Measurements from ENCODE around the gene ODF2L. TPM values are rescaled to one million over a fixed set of nuclear protein-coding genes. Genes with fewer than 3 reads are reported as not detected.

The ODF2L gene
- total and polyA plus RNA-seq, 2 of the 13 experiments (the other 11 are each of a cell fraction or from before 2014, with no cell fraction given): 0.07 TPM; not detected in 1

DNA sequence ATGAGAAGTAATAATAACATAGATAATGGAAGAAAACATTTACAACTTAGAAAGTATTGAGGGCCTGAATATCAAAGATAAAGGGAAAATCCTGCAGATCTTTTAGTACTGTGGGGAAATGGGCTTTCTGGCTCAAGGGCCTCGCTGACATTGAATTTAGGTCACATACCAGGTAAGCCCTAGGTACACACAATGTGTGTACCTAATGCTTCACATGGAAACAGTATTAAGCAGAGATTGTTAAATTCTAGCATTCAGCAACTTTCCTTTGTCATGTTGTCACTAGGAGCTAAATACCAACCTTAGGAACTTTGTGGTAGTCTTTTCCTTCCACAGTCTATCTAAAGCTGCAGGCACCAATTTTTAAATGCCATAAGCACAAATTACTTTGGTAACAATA lies 49.7 kb downstream of the ODF2L start (continued):
- TF ChIP-seq, protein P1, sequence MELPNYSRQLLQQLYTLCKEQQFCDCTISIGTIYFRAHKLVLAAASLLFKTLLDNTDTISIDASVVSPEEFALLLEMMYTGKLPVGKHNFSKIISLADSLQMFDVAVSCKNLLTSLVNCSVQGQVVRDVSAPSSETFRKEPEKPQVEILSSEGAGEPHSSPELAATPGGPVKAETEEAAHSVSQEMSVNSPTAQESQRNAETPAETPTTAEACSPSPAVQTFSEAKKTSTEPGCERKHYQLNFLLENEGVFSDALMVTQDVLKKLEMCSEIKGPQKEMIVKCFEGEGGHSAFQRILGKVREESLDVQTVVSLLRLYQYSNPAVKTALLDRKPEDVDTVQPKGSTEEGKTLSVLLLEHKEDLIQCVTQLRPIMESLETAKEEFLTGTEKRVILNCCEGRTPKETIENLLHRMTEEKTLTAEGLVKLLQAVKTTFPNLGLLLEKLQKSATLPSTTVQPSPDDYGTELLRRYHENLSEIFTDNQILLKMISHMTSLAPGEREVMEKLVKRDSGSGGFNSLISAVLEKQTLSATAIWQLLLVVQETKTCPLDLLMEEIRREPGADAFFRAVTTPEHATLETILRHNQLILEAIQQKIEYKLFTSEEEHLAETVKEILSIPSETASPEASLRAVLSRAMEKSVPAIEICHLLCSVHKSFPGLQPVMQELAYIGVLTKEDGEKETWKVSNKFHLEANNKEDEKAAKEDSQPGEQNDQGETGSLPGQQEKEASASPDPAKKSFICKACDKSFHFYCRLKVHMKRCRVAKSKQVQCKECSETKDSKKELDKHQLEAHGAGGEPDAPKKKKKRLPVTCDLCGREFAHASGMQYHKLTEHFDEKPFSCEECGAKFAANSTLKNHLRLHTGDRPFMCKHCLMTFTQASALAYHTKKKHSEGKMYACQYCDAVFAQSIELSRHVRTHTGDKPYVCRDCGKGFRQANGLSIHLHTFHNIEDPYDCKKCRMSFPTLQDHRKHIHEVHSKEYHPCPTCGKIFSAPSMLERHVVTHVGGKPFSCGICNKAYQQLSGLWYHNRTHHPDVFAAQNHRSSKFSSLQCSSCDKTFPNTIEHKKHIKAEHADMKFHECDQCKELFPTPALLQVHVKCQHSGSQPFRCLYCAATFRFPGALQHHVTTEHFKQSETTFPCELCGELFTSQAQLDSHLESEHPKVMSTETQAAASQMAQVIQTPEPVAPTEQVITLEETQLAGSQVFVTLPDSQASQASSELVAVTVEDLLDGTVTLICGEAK (IDR thresholded peaks at IDR 0.05): no peak
- TF ChIP-seq, protein P1 (CRISPR knock-in tag; IDR thresholded peaks at IDR 0.05): no peak
- TF ChIP-seq ZNF761 (CRISPR knock-in tag; conservative IDR thresholded peaks at IDR 0.05) (no peak), NBN (conservative IDR thresholded peaks at IDR 0.05) (no peak), ARNT2 (CRISPR knock-in tag; IDR thresholded peaks at IDR 0.05; ENCODE audit: low read depth) (no peak), KAT8 (CRISPR knock-in tag; IDR thresholded peaks at IDR 0.05) (no peak), HDAC1 (CRISPR knock-in tag; IDR thresholded peaks at IDR 0.05) (no peak)

Data from HepG2 (cell line).